ENCODE data around the gene ARID4B. TPM values are rescaled to one million over a fixed set of nuclear protein-coding genes. Genes with fewer than 3 reads are reported as not detected.

Gene ARID4B
- total and polyA plus RNA-seq, 2 of the 13 experiments (the other 11 are each of a cell fraction or from before 2014, with no cell fraction given) = 9.7 to 24.6 TPM

- in situ Hi-C loops (cut with HindIII; ENCODE audit: extremely low pct_ligation_motif_present, low pct_unique_long_range_greater_than_20kb) = no loop called here
- peak in 1 of 2 experiments; percentile 27; a peak in 1 of 4 replicates for TF ChIP-seq MAFK (conservative IDR thresholded peaks at IDR 0.05 in 1 of 2, IDR thresholded peaks at IDR 0.05 in 1 of 2; ENCODE audit: low read length in 2 of 2)
- TF ChIP-seq ZBTB46 (CRISPR knock-in tag; IDR thresholded peaks at IDR 0.05; ENCODE audit: borderline replicate concordance) = no peak
- TF ChIP-seq ZNF547 (CRISPR knock-in tag; IDR thresholded peaks at IDR 0.05) = no peak
- 0 out of 2 replicates have a peak, but pooled peaks have one; percentile 55 for TF ChIP-seq ZNF121 (CRISPR knock-in tag; IDR thresholded peaks at IDR 0.05)
- WGBS (ENCODE audit: low lambda C conversion rate) = 97% methylated on average over 6 of the region's 6 CpGs
- peaks cover 41% of the 10 kb centered on the region for H3K79me2 ChIP-seq (ENCODE audit: insufficient read depth, low read length)
- H3K4me2 ChIP-seq (ENCODE audit: low read depth, low read length) = peak overlapping the region; percentile 53
- no peaks in the 10 kb centered on the region for H3K27me3 ChIP-seq (ENCODE audit: control insufficient read depth in 1 of 2, insufficient read depth in 2 of 2, low read length in 2 of 2)
- ChIA-PET CTCF (ENCODE audit: low intra/inter-chr PET ratio, low total read pairs) (no interaction called here), POLR2A (interaction anchor here (1.0 to 1.4 kb wide), 2 partner anchors 29 to 31 kb away, joined by 3 to 4 read pairs; partner anchors contain the start of gene TOMM20)
- no peak for DNase-seq (ENCODE audit: low spot score)
- H3K36me3 ChIP-seq (replicated peaks in 1 of 2; ENCODE audit: control insufficient read depth in 1 of 2, insufficient read depth in 2 of 2, low read length in 2 of 2) = peaks cover 6 to 36% of the 10 kb centered on the region in 2 experiments; a peak in 4 of 5 replicates
- no peak overlapping the region for H2AFZ ChIP-seq (ENCODE audit: low read length)
- BruUV-seq (replicated peaks) = no TSS peak
- peaks cover 54% of the 10 kb centered on the region for H3K4me1 ChIP-seq (ENCODE audit: insufficient read depth, low read length)
- no peak overlapping the region for H3K27ac ChIP-seq (ENCODE audit: extremely low read length, insufficient read depth, low read length)
- intact Hi-C loops (cut with micrococcal nuclease; ENCODE audit: unreplicated experiment) = no loop called here
- H3K9ac ChIP-seq (ENCODE audit: insufficient read depth, low read depth, low read length) = no peak overlapping the region
- no peak for FAIRE-seq
- ATAC-seq = no peak
- H3K9me3 ChIP-seq (ENCODE audit: low read length) = no peaks in the 10 kb centered on the region
- H3K4me3 ChIP-seq (replicated peaks in 1 of 3; ENCODE audit: insufficient read depth in 1 of 3, low read depth in 2 of 3, low read length in 3 of 3) = no peak overlapping the region
- H4K20me1 ChIP-seq (ENCODE audit: insufficient read depth, low read length) = no peaks in the 10 kb centered on the region; the same call in 1 of the 2 replicates
Observed at GRCh38 chr1:235158680-235159079, 169.3 kb downstream of the ARID4B start.

GRCh38 chr1:235157150-235157549 is 170.8 kb downstream of the ARID4B start:
- no peak for FAIRE-seq
- Histone ChIP-seq H3K4me2 (ENCODE audit: low read depth, low read length) (peak overlapping the region; percentile 49), H3K79me2 (ENCODE audit: insufficient read depth, low read length) (peaks cover 41% of the 10 kb centered on the region), H2AFZ (ENCODE audit: low read length) (no peak overlapping the region), H3K27ac (ENCODE audit: extremely low read length, insufficient read depth, low read length) (no peak overlapping the region), H3K27me3 (ENCODE audit: control insufficient read depth in 1 of 2, insufficient read depth in 2 of 2, low read length in 2 of 2) (no peaks in the 10 kb centered on the region), H4K20me1 (ENCODE audit: insufficient read depth, low read length) (no peaks in the 10 kb centered on the region; the same call in 1 of the 2 replicates), H3K4me1 (ENCODE audit: insufficient read depth, low read length) (peaks cover 50% of the 10 kb centered on the region), H3K9me3 (ENCODE audit: low read length) (no peaks in the 10 kb centered on the region), H3K9ac (ENCODE audit: insufficient read depth, low read depth, low read length) (no peak overlapping the region), H3K36me3 (replicated peaks in 1 of 2; ENCODE audit: control insufficient read depth in 1 of 2, insufficient read depth in 2 of 2, low read length in 2 of 2) (peaks cover 8 to 49% of the 10 kb centered on the region in 2 experiments; a peak in 4 of 5 replicates), H3K4me3 (replicated peaks in 1 of 3; ENCODE audit: insufficient read depth in 1 of 3, low read depth in 2 of 3, low read length in 3 of 3) (no peak overlapping the region; a peak in 1 of 6 replicates)
- ChIA-PET CTCF (ENCODE audit: low intra/inter-chr PET ratio, low total read pairs) (no interaction called here), POLR2A (interaction anchor here (1.4 kb wide), 1 partner anchor 27 kb away, joined by 4 read pairs; no protein-coding TSS in a partner anchor)
- WGBS (ENCODE audit: low lambda C conversion rate) = 92% methylated on average over 4 of the region's 4 CpGs
- no peak for TF ChIP-seq SETDB1 (CRISPR knock-in tag; IDR thresholded peaks at IDR 0.05; ENCODE audit: borderline replicate concordance)
- TF ChIP-seq DMAP1 (CRISPR knock-in tag; IDR thresholded peaks at IDR 0.05) = no peak
- TF ChIP-seq TCF7 (IDR thresholded peaks at IDR 0.05; ENCODE audit: low read depth) = no peak
- TF ChIP-seq ZNF296 (CRISPR knock-in tag; conservative IDR thresholded peaks at IDR 0.05) = no peak
- TF ChIP-seq ZNF839 (CRISPR knock-in tag; IDR thresholded peaks at IDR 0.05; ENCODE audit: borderline replicate concordance) = no peak
- TF ChIP-seq ZNF225 (CRISPR knock-in tag; IDR thresholded peaks at IDR 0.05) = no peak
- TF ChIP-seq ZBTB33 (CRISPR knock-in tag; IDR thresholded peaks at IDR 0.05) = 0 out of 2 replicates have a peak, but pooled peaks have one; percentile 7
- TF ChIP-seq ZNF354B (CRISPR knock-in tag; IDR thresholded peaks at IDR 0.05) = no peak
- intact Hi-C loops (cut with micrococcal nuclease; ENCODE audit: unreplicated experiment) = no loop called here
- in situ Hi-C loops (cut with HindIII; ENCODE audit: extremely low pct_ligation_motif_present, low pct_unique_long_range_greater_than_20kb) = no loop called here
- BruUV-seq (replicated peaks) = no TSS peak
- ATAC-seq = no peak
- DNase-seq (ENCODE audit: low spot score) = no peak

All from HepG2 (cell line).